Prostate gland (tissue), 2 donors: Measurements from ENCODE around the gene AGPAT2.
"Not testable (repeated sequence)": the region's sequence is repeated elsewhere in the genome, so short reads cannot be mapped to it uniquely, and the experiment has no call there.

Experiments used
- CTCF ChIP-seq, 4 experiments: fragments of 200-600 bp in 2 of 4; fragments of 450-650 bp in 2 of 4; sonication (generic) in 2 of 4; IDR thresholded peaks; 1 replicate in 3 of 4; 2 replicates in 1 of 4; pipeline ENCODE4 v1.5.1; 2016 to 2019; ENCODE audit warnings: antibody characterized with exemption in 4 of 4, mild to moderate bottlenecking in 2 of 4, moderate library complexity in 2 of 4
- POLR2A ChIP-seq: fragments of 450-650 bp; IDR thresholded peaks from one replicate; pipeline ENCODE4 v1.6.1; 2016; ENCODE audit warnings: antibody characterized with exemption, mild to moderate bottlenecking
- POLR2AphosphoS5 ChIP-seq: sonication (generic); formaldehyde crosslinking; IDR thresholded peaks from one replicate; pipeline ENCODE4 v1.6.1; 2017; ENCODE audit warnings: antibody characterized with exemption

- peak; percentile 55 for TF ChIP-seq POLR2AphosphoS5
- TF ChIP-seq CTCF (IDR thresholded peaks at IDR 0.05); POLR2A: not testable (repeated sequence)
Observed at GRCh38 chr9:136711219-136711648, 24.0 kb upstream of the AGPAT2 start.
